K562 (cell line): Measurements from ENCODE around the gene MTFMT. TPM values are rescaled to one million over a fixed set of nuclear protein-coding genes. Genes with fewer than 3 reads are reported as not detected.

Experiments used
- ATF6 ChIP-seq: sonication (generic); formaldehyde crosslinking; IDR thresholded peaks from 2 replicates; pipeline ENCODE4 v1.4.0; 2020; ENCODE audit warnings: mild to moderate bottlenecking, missing genetic modification reagents
- CCAR2 ChIP-seq: fragments of 200-400 bp; formaldehyde crosslinking; IDR thresholded peaks from 2 replicates; pipeline ENCODE4 v1.6.1; 2017; ENCODE audit warnings: mild to moderate bottlenecking, low read depth, low read length
- CXXC5 ChIP-seq: fragments of 250-450 bp; sonication (Bioruptor Pico); IDR thresholded peaks from 2 replicates; pipeline ENCODE4 v1.8.0; 2022; ENCODE audit warnings: inconsistent platforms, mild to moderate bottlenecking, moderate library complexity
- E2F1 ChIP-seq: sonication (generic); formaldehyde crosslinking; IDR thresholded peaks from 2 replicates; pipeline ENCODE4 v1.8.1; 2023; ENCODE audit warnings: mild to moderate bottlenecking, missing genetic modification reagents, moderate library complexity
- ESRRB ChIP-seq: fragments of 250-450 bp; sonication (Bioruptor Pico); IDR thresholded peaks from 2 replicates; pipeline ENCODE4 v1.5.0; 2020; ENCODE audit warnings: mild to moderate bottlenecking, moderate library complexity, borderline replicate concordance
- FIP1L1 ChIP-seq: fragments of 200-400 bp; formaldehyde crosslinking; IDR thresholded peaks from 2 replicates; pipeline ENCODE4 v1.6.1; 2018; ENCODE audit warnings: mild to moderate bottlenecking, low read depth, low read length; ENCODE audit not compliant: poor library complexity, severe bottlenecking
- HINFP ChIP-seq: fragments of 450-650 bp; conservative IDR thresholded peaks from 2 replicates; pipeline ENCODE4 v1.6.1; 2016; ENCODE audit warnings: missing genetic modification characterization, low read depth, mild to moderate bottlenecking, control low read depth, missing compliant biosample characterization
- KAT8 ChIP-seq: fragments of 450-650 bp; IDR thresholded peaks from 2 replicates; pipeline ENCODE4 v1.6.1; 2016; ENCODE audit warnings: low read depth, mild to moderate bottlenecking
- MYC ChIP-seq, 2 experiments: fragments of 250-450 bp in 1 of 2; sonication (Bioruptor Pico) in 1 of 2; IDR thresholded peaks; 2 replicates each; pipeline versions ENCODE4 v1.5.1 to v1.6.1; 2012 to 2021; ENCODE audit warnings: low read depth in 2 of 2, borderline replicate concordance in 1 of 2, improper control_type of control experiment in 1 of 2, low read length in 1 of 2, mild to moderate bottlenecking in 1 of 2, moderate library complexity in 1 of 2
- NCOA2 ChIP-seq, 2 experiments: fragments of 450-650 bp; IDR thresholded peaks; 2 replicates each; pipeline ENCODE4 v1.6.1; 2018; ENCODE audit warnings: mild to moderate bottlenecking in 2 of 2, moderate library complexity in 1 of 2; ENCODE audit not compliant: partially characterized antibody in 2 of 2
- RFX5 ChIP-seq: IDR thresholded peaks from 2 replicates; pipeline ENCODE4 v1.6.1; 2011; ENCODE audit warnings: low read depth, mild to moderate bottlenecking, improper control_type of control experiment, low read length
- TAF15 ChIP-seq: fragments of 200-400 bp; formaldehyde crosslinking; IDR thresholded peaks from 2 replicates; pipeline ENCODE4 v1.6.1; 2017; ENCODE audit warnings: mild to moderate bottlenecking, low read depth, low read length, moderate library complexity
- U2AF1 ChIP-seq: fragments of 200-400 bp; formaldehyde crosslinking; optimal IDR thresholded peaks from 2 replicates; pipeline ENCODE3; 2017; ENCODE audit warnings: mild to moderate bottlenecking, low read depth, low read length, moderate library complexity
- ZNF184 ChIP-seq: sonication (generic); formaldehyde crosslinking; IDR thresholded peaks from 2 replicates; pipeline ENCODE4 v1.5.0; 2020; ENCODE audit warnings: missing genetic modification reagents
- ZNF3 ChIP-seq: fragments of 250-450 bp; sonication (Bioruptor Pico); IDR thresholded peaks from 2 replicates; pipeline ENCODE4 v1.5.0; 2021; ENCODE audit warnings: mild to moderate bottlenecking, moderate library complexity
- ZNF766 ChIP-seq: fragments of 200-800 bp; sonication (Bioruptor generic); conservative IDR thresholded peaks from 2 replicates; pipeline ENCODE4 v1.6.1; 2016; ENCODE audit warnings: missing genetic modification characterization, missing compliant biosample characterization
- ZZZ3 ChIP-seq: fragments of 450-650 bp; IDR thresholded peaks from 2 replicates; pipeline ENCODE4 v1.6.1; 2016; ENCODE audit warnings: antibody characterized with exemption, mild to moderate bottlenecking, moderate library complexity
- polyA plus RNA-seq, 8 experiments: library from polyadenylated mRNA; depleted of rRNA in 4 of 8; stranded (reverse) in 5 of 8; unstranded in 3 of 8; fragments of >200 nt; fragmentation: Nextera tagmentation in 2 of 8; fragmentation: Illumina TruSeq in 1 of 8; extraction: Ambion mirVana in 2 of 8; extraction: Trizol in 1 of 8; gene quantifications; 2 replicates each; pipeline versions ENCODE4 v1.2.1 to v1.2.3, GENCODE V29; 2011 to 2014; ENCODE audit warnings: inconsistent platforms in 1 of 8, missing spikeins in 1 of 8
- total RNA-seq, 7 experiments: library from RNA; depleted of rRNA in 6 of 7; stranded (reverse); fragments of >200 nt in 6 of 7; fragmentation: Illumina TruSeq in 2 of 7; extraction: Trizol in 2 of 7; gene quantifications; 2 replicates each; pipeline versions ENCODE4 v1.2.1 to v1.2.3, GENCODE V29; 2011 to 2021; ENCODE audit warnings: low replicate concordance in 1 of 7

MTFMT gene
- total and polyA plus RNA-seq, 9 of the 15 experiments (the other 6 are each of a cell fraction or from before 2014, with no cell fraction given): 1.4 to 31.1 (median 16.2) TPM

- TF ChIP-seq HINFP (tag): no peak
- no peak for TF ChIP-seq NCOA2 (IDR thresholded peaks at IDR 0.05; ENCODE audit: partially characterized antibody in 2 of 2)
- peak; percentile 55; the same call in 1 of the 2 replicates for TF ChIP-seq CXXC5 (CRISPR knock-in tag)
- no peak for TF ChIP-seq ZNF184
- no peak for TF ChIP-seq ATF6 (CRISPR knock-in tag)
- TF ChIP-seq ZNF3 (CRISPR knock-in tag): no peak
- no peak for TF ChIP-seq TAF15
- no peak for TF ChIP-seq ZNF766 (CRISPR knock-in tag)
- no peak for TF ChIP-seq CCAR2
- TF ChIP-seq RFX5: no peak
- no peak for TF ChIP-seq E2F1 (CRISPR knock-in tag)
- TF ChIP-seq FIP1L1: no peak
- no peak for TF ChIP-seq ESRRB (CRISPR knock-in tag)
- no peak for TF ChIP-seq KAT8
- no peak for TF ChIP-seq U2AF1
- peak; percentile 57 for TF ChIP-seq MYC (IDR thresholded peaks at IDR 0.05; ENCODE audit: low read depth, low read length)
- no peak for TF ChIP-seq MYC (CRISPR knock-in tag; IDR thresholded peaks at IDR 0.05; ENCODE audit: borderline replicate concordance, low read depth)
- TF ChIP-seq ZZZ3: no peak
- TF ChIP-seq, all 486 proteins: peak for 65
These were observed at the start of gene MTFMT (continued) for GRCh38 chr15:65028921-65029735.
